Hypothalamus (tissue), 51 donors: ENCODE measurements around the gene XYLT1.

Experiments used
- DNase-seq, 51 donors: peaks; one replicate each; lab custom pipeline; 2025; lab: John Stamatoyannopoulos, UW

Gene XYLT1

GRCh38 chr16:17364319-17365210 is 106.2 kb downstream of the XYLT1 start:
- no peak for DNase-seq

GRCh38 chr16:17362946-17363345 is 107.8 kb downstream of the XYLT1 start:
- DNase-seq = no peak

DNA sequence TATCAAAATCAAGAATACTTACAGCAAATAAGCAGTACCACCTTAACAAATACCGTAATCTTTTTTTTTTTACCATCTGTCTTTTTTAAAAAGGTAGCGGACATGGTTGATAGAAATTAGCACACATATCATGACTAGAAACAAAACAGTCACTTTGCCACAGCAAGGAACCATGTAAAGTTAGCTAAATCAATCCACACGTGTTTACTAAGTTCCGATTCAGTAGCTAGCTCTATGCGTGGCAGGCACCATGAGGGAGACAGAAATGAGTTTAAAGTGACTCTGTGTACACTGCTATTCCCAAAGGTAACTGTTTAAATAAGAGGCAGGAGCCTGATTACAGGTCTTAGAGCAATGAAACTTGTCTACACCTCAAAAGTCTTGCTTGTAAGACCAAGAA is 108.6 kb downstream of the XYLT1 start:
- no peak for DNase-seq

- DNase-seq = no peak
Observed at GRCh38 chr16:17360693-17361122, 110.1 kb downstream of the XYLT1 start.

DNA sequence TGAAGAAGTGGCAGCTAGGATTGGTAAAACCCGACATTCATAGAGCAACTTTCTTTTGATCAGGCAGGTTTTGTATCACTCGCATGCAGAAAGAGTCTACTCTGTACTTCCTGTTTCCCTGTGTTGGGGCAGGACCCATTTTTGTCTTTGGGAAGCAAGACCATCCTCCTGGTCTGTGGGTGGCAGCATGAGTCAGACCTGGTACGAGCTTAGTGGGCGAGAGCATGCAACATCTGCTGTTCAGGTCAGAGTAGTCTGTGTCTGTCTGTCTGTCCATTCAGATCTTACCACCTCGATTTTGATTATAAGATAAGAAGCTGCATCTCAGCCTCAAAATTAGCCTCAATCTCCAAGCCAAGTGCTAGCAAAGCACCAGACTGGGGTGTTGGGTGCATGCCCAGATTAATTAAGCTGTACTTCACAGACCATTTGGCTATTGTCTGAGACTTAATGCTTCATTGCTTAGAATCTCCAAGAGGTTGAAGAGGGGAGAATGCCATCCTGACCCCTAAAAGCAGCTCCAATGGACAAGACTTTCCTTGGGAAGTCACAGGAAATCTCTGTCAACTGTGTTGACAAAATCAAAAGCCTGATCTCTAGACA is 110.9 kb downstream of the XYLT1 start:
- DNase-seq = peak in 2 of 51 donors; percentile 25 to 49

DNA sequence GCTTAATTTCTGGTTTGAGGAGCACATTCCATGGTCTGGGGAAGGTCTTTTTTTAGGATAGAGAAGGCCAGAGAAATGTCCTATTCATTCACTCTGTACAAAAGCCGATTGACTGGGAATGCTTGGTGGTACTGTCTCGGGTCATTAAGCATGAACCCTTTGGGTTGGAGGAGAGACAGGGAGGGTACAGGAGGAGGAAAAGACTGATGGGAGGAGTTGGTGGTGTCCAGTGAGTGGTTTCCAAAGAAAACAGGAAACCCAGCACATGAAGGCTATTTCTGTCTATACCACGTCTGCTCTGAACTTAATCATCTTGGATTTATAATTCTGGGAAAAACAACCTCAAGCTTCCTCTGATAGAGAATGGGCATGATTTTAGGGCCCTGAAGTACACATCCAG is 111.9 kb downstream of the XYLT1 start:
- DNase-seq = no peak

GRCh38 chr16:17358355-17358754 is 112.4 kb downstream of the XYLT1 start:
- no peak for DNase-seq

DNA sequence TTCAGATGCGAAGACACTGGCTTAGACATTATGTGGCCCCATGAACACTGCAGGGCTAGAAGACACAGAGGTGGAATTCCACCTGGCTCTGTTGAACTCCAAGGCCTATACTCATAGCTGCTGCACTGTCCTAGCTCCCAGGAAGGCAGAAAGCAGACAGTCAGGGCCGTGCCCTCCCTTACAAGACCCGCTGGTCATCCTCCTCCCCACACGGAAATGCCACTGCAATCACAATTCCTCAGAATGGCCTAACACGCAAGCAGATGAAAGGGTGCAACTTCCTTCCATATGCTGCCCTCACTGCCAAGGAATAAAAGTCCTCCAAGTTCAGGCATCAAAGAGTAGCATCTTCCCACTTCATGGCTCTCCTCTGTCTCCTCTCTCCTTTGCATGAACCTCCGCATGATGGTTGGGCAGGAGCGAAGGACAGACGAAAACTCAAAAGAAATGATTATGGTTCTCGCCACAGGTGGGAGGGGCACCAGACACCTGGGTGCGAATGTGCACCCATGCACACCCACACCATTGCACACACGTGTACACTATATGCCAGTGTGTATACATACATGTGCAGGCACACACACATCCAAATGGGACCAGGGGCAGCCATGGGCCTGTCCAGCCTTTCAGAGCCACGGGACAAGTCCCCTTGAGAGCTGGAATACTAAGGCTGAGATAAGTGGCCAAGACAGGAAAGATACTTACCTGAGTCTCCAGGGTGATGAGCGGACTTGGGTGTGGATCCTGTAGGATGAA is 113.3 kb downstream of the XYLT1 start:
- no peak for DNase-seq

DNA sequence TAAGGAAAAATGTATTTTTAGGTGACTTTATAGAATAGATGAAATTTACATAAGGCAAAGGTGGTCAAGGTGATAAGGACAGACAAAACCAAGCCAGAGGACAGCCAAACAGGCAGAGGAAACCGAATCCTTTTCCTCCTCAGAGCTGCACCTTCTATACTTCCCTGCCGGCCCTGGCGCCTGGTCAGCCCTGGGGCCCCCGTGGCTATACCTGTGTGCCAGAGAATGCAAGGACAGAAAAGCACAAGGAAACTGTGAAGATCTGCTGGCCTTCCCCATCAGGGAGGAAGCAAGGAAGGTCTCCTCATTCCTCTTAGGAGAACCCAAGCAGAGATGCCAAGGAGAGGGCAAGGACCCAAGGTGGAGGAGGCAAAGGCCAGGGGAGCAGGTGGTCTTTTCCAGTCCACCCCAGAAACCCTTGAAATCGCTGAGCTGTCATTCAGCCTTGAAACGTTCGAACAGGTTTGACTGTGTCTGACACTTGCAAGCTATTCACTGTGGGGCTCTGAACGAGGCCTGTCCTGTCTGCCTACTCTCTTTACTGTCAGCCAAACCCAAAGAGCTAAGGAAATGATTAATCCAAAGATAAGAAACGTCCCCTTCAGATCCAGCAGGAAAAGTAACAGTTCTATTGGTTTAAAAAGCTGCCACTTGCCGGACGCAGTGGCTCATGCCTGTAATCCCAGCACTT is 114.4 kb downstream of the XYLT1 start:
- DNase-seq = no peak

DNA sequence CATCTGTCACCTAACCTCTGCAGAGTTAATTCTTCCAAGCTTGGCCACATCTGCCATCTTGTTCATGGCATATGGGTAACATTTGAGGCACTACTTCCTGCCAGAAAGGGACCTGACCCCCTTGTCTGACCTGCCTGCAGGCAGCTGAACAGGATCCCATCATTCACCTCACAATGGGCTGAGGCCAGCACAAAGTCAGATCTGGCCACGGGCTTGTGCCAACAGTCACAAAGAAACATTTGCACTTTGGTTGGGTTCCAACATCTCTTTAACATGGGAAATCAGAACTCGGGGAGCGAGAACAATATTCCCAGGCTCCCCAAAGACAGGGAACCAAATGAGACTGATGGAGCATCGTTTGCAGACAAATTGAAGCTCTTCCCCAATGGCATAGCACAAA is 116.1 kb downstream of the XYLT1 start:
- no peak for DNase-seq

DNA sequence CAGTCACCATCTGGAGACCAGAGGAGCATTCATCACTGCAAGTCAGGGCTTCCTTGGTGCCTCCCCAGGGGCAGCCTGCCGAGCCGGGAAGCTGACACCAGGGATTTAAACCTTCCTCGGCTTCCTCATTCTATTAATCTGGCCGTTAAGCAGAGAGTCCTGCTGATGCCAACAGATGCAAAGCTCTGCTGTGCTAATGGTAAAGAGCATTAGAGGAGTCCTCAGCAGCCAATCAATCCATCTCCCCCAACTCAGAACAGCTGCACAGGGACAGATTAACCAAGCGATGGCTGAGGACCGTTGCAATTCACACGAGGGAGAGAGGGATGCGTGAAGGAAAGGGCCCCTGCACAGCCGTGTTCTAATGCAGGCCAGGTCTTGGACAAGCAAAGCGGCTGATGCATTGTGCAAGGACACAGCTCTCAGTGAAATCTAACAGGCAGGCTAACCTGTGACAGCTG is 116.6 kb downstream of the XYLT1 start:
- DNase-seq = no peak

GRCh38 chr16:17353561-17353960 is 117.2 kb downstream of the XYLT1 start:
- DNase-seq = no peak

GRCh38 chr16:17351441-17352035 is 119.2 kb downstream of the XYLT1 start:
- no peak for DNase-seq

GRCh38 chr16:17350207-17350606 is 120.6 kb downstream of the XYLT1 start:
- DNase-seq = no peak

DNA sequence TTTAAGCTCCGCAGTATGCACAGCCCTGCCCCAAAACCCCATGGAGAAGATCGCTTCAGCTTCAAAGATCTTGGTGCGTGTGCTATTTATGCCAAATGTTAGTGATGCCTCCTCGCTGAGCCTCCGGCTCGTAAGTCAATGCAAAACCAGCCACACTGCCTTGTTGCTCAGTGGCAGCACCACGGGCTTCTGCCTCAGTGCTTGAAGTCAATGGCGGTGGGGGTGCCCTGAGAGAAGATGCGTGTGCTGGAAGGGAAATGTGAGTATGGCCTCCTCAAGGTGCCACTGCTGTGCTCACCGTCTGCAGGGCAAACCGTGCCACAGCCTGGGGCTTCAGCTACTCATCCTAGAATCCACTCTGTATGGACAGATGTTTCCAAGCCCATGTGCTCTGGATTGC is 121.9 kb downstream of the XYLT1 start:
- DNase-seq = no peak

GRCh38 chr16:17348042-17348783 is 122.5 kb downstream of the XYLT1 start:
- DNase-seq = no peak

GRCh38 chr16:17347624-17348023 is 123.1 kb downstream of the XYLT1 start:
- DNase-seq = peak in 1 of 51 donors; percentile 16

DNA sequence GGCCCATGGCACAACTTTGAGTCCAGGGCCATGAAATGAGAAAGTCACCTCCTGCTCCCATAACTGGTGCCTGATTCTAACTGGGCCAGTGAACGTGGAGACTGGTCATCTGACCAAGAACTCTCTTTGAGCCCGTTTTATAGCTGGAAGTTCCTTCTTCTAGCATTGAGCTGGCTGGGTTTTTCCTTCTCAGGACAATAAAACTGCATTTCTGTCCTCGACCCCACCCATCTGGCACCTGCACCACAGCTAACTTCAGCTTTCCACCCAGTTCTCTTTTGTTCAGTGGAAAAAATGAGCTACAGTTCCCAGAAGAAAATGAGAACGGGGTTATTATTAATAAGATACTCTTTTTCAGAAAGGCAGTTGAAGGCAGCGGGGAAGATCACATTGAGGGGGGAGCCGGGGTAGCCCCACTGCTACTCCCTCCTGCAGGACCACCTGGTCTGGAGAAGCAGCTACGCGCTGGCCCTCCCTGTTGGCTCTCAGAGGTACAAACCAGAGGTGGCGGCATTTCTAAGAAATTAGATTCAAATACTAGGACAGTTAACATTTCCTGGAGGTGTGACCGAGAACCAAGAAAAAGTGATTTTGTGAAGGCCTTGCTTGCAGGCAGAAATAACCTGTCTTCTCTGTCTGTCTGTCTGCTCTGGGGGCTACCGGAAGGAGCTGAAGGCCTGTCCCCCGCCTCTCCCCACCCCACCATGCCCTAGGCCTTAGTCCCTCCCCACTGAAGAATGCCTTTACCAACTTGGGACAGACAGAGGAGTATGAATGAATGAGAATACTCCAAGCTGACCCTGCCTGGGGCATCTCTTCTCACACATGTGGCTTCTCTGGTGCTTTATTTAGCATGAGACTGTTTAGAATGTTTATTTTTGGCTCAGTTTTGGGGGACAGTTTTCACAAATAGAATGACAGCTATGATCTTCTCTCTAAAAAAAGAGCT is 123.9 kb downstream of the XYLT1 start:
- DNase-seq = no peak
